Fibroblast of the aortic adventitia (primary cell): Measurements from ENCODE around the gene EPDR1. TPM values are rescaled to one million over a fixed set of nuclear protein-coding genes. Genes with fewer than 3 reads are reported as not detected.
"Not testable (repeated sequence)": the region's sequence is repeated elsewhere in the genome, so short reads cannot be mapped to it uniquely, and the experiment has no call there.

Experiments
- DNase-seq: peaks from one replicate; pipeline ENCODE4 v3.0.0-alpha.2; 2010; ENCODE audit warnings: low read depth
- H3K4me3 ChIP-seq: 2 replicates; pipeline ENCODE4 v1.5.1; 2011; ENCODE audit warnings: low read depth, mild to moderate bottlenecking, control low read depth, low read length, moderate library complexity
- total RNA-seq: library from RNA; depleted of rRNA; stranded (reverse); fragments of >200 nt; gene quantifications from 2 replicates; pipeline ENCODE4 v1.2.3, GENCODE V29; 2012; ENCODE audit warnings: low replicate concordance
- TF ChIP-seq, protein P1 (sequence below): IDR thresholded peaks from 2 replicates; pipeline ENCODE4 v1.5.1; 2011; ENCODE audit warnings: mild to moderate bottlenecking, low read length, control low read depth, inconsistent platforms; ENCODE audit not compliant: insufficient read depth

Gene EPDR1
- total RNA-seq, 1 donor = 47.9 TPM

DNA sequence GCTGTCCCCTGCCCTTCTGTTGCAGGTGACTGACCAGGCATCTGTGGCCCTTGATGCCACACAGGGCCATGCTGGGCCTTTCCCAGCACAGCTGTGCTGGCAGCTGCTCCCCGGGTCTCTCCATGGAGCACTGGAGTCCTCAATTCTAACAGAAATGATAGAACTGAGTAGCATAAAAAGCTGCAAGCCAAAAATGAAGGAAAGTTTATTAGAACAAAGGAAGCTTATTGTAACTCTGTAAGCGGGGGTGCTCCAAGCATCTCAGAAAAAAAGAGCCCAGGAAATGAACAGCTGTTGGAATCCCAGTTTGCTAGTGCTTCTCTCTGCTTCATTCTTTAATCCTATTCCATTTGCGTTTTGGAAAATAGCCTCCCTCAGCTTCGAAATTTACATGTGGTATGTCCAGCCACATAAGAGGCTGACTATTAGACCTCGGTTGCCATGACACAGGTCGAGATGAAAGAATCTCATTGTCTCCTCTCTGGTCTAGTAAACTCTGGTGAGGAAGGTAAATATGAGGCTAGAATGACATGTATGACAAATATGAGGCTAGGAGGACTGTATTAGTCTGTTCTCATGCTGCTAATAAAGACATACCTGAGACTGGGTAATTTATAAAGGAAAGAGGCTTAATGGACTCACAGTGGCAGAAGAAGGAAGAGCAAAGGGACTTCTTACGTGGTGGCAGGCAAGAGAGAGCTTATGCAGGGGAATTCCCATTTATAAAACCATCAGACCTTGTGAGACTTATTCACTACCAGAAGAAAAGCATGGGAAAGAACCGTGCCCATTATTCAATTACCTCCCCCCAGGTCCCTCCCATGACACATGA, 23.7 kb downstream of the EPDR1 start:
- TF ChIP-seq, protein P1, sequence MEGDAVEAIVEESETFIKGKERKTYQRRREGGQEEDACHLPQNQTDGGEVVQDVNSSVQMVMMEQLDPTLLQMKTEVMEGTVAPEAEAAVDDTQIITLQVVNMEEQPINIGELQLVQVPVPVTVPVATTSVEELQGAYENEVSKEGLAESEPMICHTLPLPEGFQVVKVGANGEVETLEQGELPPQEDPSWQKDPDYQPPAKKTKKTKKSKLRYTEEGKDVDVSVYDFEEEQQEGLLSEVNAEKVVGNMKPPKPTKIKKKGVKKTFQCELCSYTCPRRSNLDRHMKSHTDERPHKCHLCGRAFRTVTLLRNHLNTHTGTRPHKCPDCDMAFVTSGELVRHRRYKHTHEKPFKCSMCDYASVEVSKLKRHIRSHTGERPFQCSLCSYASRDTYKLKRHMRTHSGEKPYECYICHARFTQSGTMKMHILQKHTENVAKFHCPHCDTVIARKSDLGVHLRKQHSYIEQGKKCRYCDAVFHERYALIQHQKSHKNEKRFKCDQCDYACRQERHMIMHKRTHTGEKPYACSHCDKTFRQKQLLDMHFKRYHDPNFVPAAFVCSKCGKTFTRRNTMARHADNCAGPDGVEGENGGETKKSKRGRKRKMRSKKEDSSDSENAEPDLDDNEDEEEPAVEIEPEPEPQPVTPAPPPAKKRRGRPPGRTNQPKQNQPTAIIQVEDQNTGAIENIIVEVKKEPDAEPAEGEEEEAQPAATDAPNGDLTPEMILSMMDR = no peak
- no peak for DNase-seq
- H3K4me3 ChIP-seq = no peak overlapping the region

DNA sequence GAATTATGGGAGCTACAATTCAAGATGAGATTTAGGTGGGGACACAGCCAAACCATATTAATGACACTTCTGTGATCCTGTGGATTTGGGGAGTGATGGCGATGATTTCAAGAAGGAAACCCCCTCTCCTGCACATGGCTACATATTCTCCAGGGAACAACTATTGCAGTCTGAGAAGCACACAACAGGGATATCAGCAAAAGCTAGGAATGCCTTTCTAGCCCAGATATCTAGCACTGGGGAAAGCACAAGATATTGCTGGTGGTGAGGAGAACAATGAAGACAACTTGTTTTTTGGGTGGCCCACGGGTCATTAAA, 24.3 kb downstream of the EPDR1 start:
- TF ChIP-seq, protein P1 = no peak
- H3K4me3 ChIP-seq = no peak overlapping the region
- DNase-seq = no peak

GRCh38 chr7:37945336-37945735, 24.9 kb downstream of the EPDR1 start:
- peak; percentile 70 for DNase-seq
- TF ChIP-seq, protein P1 = no peak
- no peak overlapping the region for H3K4me3 ChIP-seq

GRCh38 chr7:37947138-37947940, 26.9 kb downstream of the EPDR1 start:
- DNase-seq = no peak
- no peak overlapping the region for H3K4me3 ChIP-seq
- TF ChIP-seq, protein P1 = no peak

DNA sequence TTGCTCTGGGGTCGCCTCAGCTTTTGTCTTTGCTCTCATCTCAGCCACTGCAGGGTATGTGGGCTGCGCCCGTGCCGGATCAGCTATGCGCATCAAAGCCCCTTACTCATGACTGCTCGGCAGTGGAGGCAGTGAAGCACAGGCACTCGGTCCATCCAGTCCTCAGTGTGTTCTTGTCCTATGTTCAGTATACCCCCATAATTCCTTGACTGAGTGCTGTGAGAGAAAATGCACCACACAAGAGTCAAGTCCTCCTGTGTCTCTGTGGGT, 27.4 kb downstream of the EPDR1 start:
- DNase-seq = no peak
- TF ChIP-seq, protein P1 = no peak
- H3K4me3 ChIP-seq = no peak overlapping the region

GRCh38 chr7:37952240-37952639, 31.8 kb downstream of the EPDR1 start:
- H3K4me3 ChIP-seq = no peak overlapping the region
- TF ChIP-seq, protein P1 = no peak
- DNase-seq = no peak

DNA sequence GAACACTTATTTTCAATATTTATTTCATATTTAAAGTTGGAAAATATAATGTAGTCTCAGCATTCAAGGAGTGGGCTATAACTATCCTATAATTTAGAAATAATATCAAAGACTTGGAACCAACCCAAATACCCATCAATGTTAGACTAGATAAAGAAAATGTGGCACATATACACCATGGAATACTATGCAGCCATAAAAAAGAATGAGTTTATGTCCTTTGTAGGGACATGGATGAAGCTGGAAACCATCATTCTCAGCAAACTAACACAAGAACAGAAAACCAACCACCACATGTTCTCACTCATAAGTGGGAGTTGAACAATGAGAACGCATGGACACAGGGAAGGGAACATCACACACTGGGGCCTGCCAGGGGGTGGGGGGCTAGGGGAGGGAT, 33.8 kb downstream of the EPDR1 start:
- DNase-seq, H3K4me3 ChIP-seq: not testable (repeated sequence)
